Measurements from ENCODE around the gene CBFA2T3.

GRCh38 chr16:88960516-88960915 lies 16.5 kb downstream of the CBFA2T3 start:
- TF ChIP-seq EZH2 (IDR thresholded peaks at IDR 0.05; ENCODE audit: borderline replicate concordance, insufficient read depth, low read depth, low read length, poor library complexity, severe bottlenecking) = no peak
- TF ChIP-seq CTCF (IDR thresholded peaks at IDR 0.05) = no peak

Measured in B cell (primary cell).